PC-3 (cell line): ENCODE data around the gene BOLA1. TPM values are rescaled to one million over a fixed set of nuclear protein-coding genes. Genes with fewer than 3 reads are reported as not detected.

Experiments
- ATAC-seq: fragments of 200-7000 bp; cut with Tn5 transposase; 2 replicates; pipeline ENCODE4 v1.9.1; 2020; ENCODE audit warnings: mild to moderate bottlenecking, moderate library complexity
- BruUV-seq: library from RNA; stranded (reverse); fragments of 400-500 nt; replicated peaks from 2 replicates; lab custom pipeline; 2021; lab: Mats Ljungman, UMichigan
- CTCF ChIA-PET: fragments of 300-600 bp; sonication (Branson Sonifier 250); formaldehyde crosslinking; loops from one replicate; lab custom pipeline; 2022; ENCODE audit warnings: antibody characterized with exemption; lab: Charles Lee
- POLR2A ChIA-PET: fragments of 300-600 bp; sonication (Branson Sonifier 250); formaldehyde crosslinking; loops from one replicate; lab custom pipeline; 2022; ENCODE audit warnings: antibody characterized with exemption; ENCODE audit not compliant: unreplicated experiment; lab: Charles Lee
- DNase-seq: peaks from one replicate; pipeline ENCODE4 v3.0.0-alpha.2; 2015
- H2AFZ ChIP-seq: fragments of 300-600 bp; sonication (generic); 2 replicates; pipeline ENCODE4 v1.6.0; 2016; ENCODE audit warnings: antibody characterized with exemption, low read length
- H3F3A ChIP-seq: fragments of 300-600 bp; sonication (generic); one replicate; pipeline ENCODE4 v1.6.0; 2017; ENCODE audit warnings: antibody characterized with exemption, low read length, control low read depth, mild to moderate bottlenecking; ENCODE audit not compliant: unreplicated experiment
- H3K27ac ChIP-seq: fragments of 300-600 bp; sonication (generic); 2 replicates; pipeline ENCODE4 v1.5.1; 2016; ENCODE audit warnings: mild to moderate bottlenecking, low read length
- H3K27me3 ChIP-seq: fragments of 300-600 bp; sonication (generic); 2 replicates; pipeline ENCODE4 v1.6.1; 2016; ENCODE audit warnings: low read length, mixed read lengths
- H3K36me3 ChIP-seq: fragments of 300-600 bp; sonication (generic); 2 replicates; pipeline ENCODE4 v1.6.1; 2016; ENCODE audit warnings: low read depth, mixed run types, low read length, mixed read lengths
- H3K4me1 ChIP-seq: fragments of 300-600 bp; sonication (generic); 2 replicates; pipeline ENCODE4 v1.5.1; 2016; ENCODE audit warnings: low read length; ENCODE audit not compliant: insufficient read depth
- H3K4me2 ChIP-seq: fragments of 300-600 bp; sonication (generic); 2 replicates; pipeline ENCODE4 v1.6.0; 2016; ENCODE audit warnings: low read length
- H3K4me3 ChIP-seq: fragments of 300-600 bp; sonication (generic); 2 replicates; pipeline ENCODE4 v1.5.1; 2016; ENCODE audit warnings: mild to moderate bottlenecking, low read length, mixed read lengths
- H3K79me2 ChIP-seq: fragments of 300-600 bp; sonication (generic); 2 replicates; pipeline ENCODE4 v1.6.1; 2017; ENCODE audit warnings: low read length, mixed read lengths
- H3K9ac ChIP-seq: fragments of 300-600 bp; sonication (generic); 2 replicates; pipeline ENCODE4 v1.6.0; 2016; ENCODE audit warnings: mild to moderate bottlenecking, low read length
- H3K9me2 ChIP-seq: fragments of 300-600 bp; sonication (generic); replicated peaks from 2 replicates; pipeline ENCODE4 v1.6.1; 2016; ENCODE audit warnings: mixed run types, low read length, mixed read lengths
- H3K9me3 ChIP-seq: fragments of 300-600 bp; sonication (generic); 2 replicates; pipeline ENCODE4 v1.6.1; 2016; ENCODE audit warnings: low read length, mixed read lengths
- H4K20me1 ChIP-seq: fragments of 300-600 bp; sonication (generic); 2 replicates; pipeline ENCODE4 v1.6.1; 2016; ENCODE audit warnings: low read length, mixed read lengths
- CTCF ChIP-seq: fragments of 300-600 bp; sonication (generic); conservative IDR thresholded peaks from 2 replicates; pipeline ENCODE4 v1.5.1; 2017; ENCODE audit warnings: antibody characterized with exemption, low read depth, mild to moderate bottlenecking, low read length
- EZH2 ChIP-seq: fragments of 300-600 bp; sonication (generic); IDR thresholded peaks from one replicate; pipeline ENCODE4 v1.6.1; 2017; ENCODE audit warnings: antibody characterized with exemption, mild to moderate bottlenecking, low read length; ENCODE audit not compliant: unreplicated experiment
- EZH2phosphoT487 ChIP-seq: fragments of 300-600 bp; sonication (generic); IDR thresholded peaks from 2 replicates; pipeline ENCODE4 v1.6.1; 2018; ENCODE audit warnings: mild to moderate bottlenecking, antibody characterized with exemption, low read length, borderline replicate concordance
- intact Hi-C: fragments of 100-400 bp; cut with micrococcal nuclease; formaldehyde crosslinking; loops from 2 replicates; pipeline ENCODE4 v1.9.0; 2023
- total RNA-seq: library from RNA; depleted of rRNA; stranded (reverse); fragments of >200 nt; gene quantifications from 2 replicates; pipeline ENCODE4 v1.2.3, GENCODE V29; 2014

The BOLA1 gene
- total RNA-seq, 1 experiment from 2014 or later, result 27.6 TPM

GRCh38 chr1:149926296-149926695 is 26.9 kb downstream of the BOLA1 start:
- DNase-seq (no peak), ATAC-seq (no peak)
- Histone ChIP-seq H3K9me2 (no peaks in the 10 kb centered on the region), H3K27me3 (no peaks in the 10 kb centered on the region), H2AFZ (no peak overlapping the region), H3K9me3 (no peaks in the 10 kb centered on the region), H3K27ac (no peak overlapping the region), H3K4me3 (peak overlapping the region; percentile 93), H3K4me1 (peaks cover 34% of the 10 kb centered on the region), H3K4me2 (peak overlapping the region; percentile 86), H3K79me2 (peaks cover 34% of the 10 kb centered on the region), H3K9ac (peak overlapping the region; percentile 91; the same call in 1 of the 2 replicates), H3K36me3 (peaks cover 53% of the 10 kb centered on the region), H4K20me1 (peaks cover 27% of the 10 kb centered on the region; the same call in 1 of the 2 replicates), H3F3A (no peaks in the 10 kb centered on the region)
- ChIA-PET POLR2A (no interaction called here), CTCF (no interaction called here)
- TF ChIP-seq EZH2phosphoT487 (no peak), CTCF (no peak), EZH2 (no peak)
- intact Hi-C loops, result no loop called here
- BruUV-seq, result TSS peak; percentile 51

- Histone ChIP-seq H3K36me3 (peaks cover 48% of the 10 kb centered on the region), H3K79me2 (peaks cover 34% of the 10 kb centered on the region), H3K4me2 (peak overlapping the region; percentile 86), H3K9me3 (no peaks in the 10 kb centered on the region), H3K4me3 (peak overlapping the region; percentile 93), H2AFZ (peak overlapping the region; percentile 74), H3K27me3 (no peaks in the 10 kb centered on the region), H3F3A (no peaks in the 10 kb centered on the region), H4K20me1 (peaks cover 27% of the 10 kb centered on the region; the same call in 1 of the 2 replicates), H3K4me1 (peaks cover 41% of the 10 kb centered on the region), H3K9me2 (no peaks in the 10 kb centered on the region), H3K9ac (peak overlapping the region; percentile 91), H3K27ac (peak overlapping the region; percentile 77)
- intact Hi-C loops, result loop anchor here (1.0 kb wide), 1 partner anchor 10 kb away; no protein-coding TSS in a partner anchor
- TF ChIP-seq CTCF (no peak), EZH2 (no peak), EZH2phosphoT487 (no peak)
- no TSS peak for BruUV-seq
- ChIA-PET CTCF (no interaction called here), POLR2A (no interaction called here)
- ATAC-seq (no peak), DNase-seq (peak; percentile 18)
Measured at GRCh38 chr1:149927056-149927562, 27.7 kb downstream of the BOLA1 start.
